ENCODE results near the gene TENM3. TPM values are rescaled to one million over a fixed set of nuclear protein-coding genes. Genes with fewer than 3 reads are reported as not detected.

Gene TENM3
- total RNA-seq, 1 donor = 14.0 TPM

DNA sequence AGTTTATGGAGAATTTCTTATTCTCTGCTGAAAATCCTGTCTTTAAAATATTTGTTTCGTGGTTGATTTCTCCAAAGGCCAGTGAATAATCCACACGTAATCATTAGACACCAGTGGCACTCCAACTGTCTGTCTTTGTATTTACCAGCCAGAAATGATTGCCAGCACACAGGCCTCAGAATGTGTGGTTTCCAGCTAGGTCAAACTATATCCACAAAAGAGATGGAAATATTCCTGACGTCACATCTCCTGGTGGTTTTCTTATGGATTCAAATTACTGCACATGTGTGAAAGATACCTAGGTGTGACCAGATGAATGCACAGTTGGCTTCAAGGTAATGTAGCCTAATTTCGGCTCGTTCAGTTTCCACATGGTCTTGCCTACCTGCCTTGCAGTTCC, 27.2 kb upstream of the TENM3 start:
- DNase-seq (ENCODE audit: low read depth) = no peak
- TF ChIP-seq, protein P1, sequence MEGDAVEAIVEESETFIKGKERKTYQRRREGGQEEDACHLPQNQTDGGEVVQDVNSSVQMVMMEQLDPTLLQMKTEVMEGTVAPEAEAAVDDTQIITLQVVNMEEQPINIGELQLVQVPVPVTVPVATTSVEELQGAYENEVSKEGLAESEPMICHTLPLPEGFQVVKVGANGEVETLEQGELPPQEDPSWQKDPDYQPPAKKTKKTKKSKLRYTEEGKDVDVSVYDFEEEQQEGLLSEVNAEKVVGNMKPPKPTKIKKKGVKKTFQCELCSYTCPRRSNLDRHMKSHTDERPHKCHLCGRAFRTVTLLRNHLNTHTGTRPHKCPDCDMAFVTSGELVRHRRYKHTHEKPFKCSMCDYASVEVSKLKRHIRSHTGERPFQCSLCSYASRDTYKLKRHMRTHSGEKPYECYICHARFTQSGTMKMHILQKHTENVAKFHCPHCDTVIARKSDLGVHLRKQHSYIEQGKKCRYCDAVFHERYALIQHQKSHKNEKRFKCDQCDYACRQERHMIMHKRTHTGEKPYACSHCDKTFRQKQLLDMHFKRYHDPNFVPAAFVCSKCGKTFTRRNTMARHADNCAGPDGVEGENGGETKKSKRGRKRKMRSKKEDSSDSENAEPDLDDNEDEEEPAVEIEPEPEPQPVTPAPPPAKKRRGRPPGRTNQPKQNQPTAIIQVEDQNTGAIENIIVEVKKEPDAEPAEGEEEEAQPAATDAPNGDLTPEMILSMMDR (IDR thresholded peaks at IDR 0.05; ENCODE audit: insufficient read depth, low read length) = no peak

DNA sequence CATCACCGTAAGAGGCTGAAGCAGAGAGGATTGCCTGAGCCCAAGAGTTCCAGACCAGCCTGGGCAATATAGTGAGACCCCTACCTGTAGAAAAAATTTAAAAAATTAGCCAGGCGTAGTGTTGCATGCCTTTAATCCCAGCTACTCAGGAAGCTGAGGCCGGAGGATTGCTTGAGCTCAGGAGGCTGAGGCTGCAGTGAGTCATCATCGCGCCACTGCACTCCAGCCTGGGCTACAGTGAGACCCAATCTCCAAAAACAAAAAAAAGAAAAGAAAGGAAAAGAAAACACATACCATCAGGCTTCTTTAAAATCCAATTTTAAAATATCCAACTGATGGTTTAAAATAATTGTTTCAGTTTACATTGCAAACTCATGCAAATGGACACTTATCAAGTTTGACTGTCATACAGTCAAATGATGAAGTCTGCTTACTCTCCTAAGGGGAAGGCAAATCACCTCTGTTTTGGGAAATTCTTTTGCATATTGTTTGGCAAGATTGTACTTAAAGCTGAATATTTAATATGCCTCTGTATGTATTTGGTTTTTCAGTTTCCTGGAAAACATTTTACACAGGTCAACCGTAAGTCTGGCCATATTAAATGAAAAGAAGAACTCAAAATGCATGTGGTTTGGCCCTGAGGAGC, 23.7 kb upstream of the TENM3 start:
- TF ChIP-seq, protein P1 (IDR thresholded peaks at IDR 0.05; ENCODE audit: insufficient read depth, low read length) = no peak
- DNase-seq (ENCODE audit: low read depth) = no peak

More for the DNA sequence above, 27.2 kb upstream of the TENM3 start:
- no peak overlapping the region for H3K4me3 ChIP-seq (ENCODE audit: low read depth, low read length)

DNA sequence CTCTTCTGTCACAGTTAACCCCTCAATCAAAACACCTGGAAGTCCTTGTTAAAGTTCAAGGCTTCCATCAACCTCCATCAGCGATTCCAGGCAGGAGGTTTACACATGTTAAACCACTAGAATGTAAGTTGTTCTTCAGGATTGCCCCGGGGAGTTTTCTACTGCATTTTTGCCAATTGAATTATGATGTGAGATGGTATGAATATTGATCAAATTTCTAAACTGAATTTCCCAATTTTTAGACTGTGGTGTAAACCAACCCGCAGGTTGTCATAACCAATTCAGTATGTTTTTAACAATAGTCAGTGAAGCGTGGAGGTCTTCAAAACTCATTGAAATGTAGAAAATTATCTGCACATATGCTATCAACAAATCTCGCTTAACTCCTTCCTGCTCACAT, 21.2 kb upstream of the TENM3 start:
- DNase-seq (ENCODE audit: low read depth) = no peak
- TF ChIP-seq, protein P1 (IDR thresholded peaks at IDR 0.05; ENCODE audit: insufficient read depth, low read length) = no peak
- H3K4me3 ChIP-seq (ENCODE audit: low read depth, low read length) = no peak overlapping the region

More for the DNA sequence above, 23.7 kb upstream of the TENM3 start:
- H3K4me3 ChIP-seq (ENCODE audit: low read depth, low read length) = no peak overlapping the region

DNA sequence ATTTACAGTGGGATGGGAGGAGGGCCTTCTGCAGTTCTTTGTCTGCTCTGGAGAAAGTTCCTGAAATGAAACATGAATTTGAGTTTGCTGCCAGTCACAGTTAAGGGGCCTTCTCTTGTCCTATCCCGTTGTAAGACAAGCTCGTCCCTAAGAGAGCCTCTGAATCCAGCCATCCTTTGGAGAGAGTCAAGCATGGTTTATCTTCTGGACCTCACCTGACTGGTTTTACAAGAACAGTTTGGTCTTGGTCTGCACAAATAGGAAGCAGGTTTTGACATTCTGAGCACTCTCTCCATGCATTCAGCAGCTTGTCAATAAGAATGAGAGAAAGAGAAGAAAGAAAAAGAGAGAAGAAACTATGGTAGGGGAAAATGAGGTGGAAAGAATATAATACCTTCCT, 20.4 kb upstream of the TENM3 start:
- no peak overlapping the region for H3K4me3 ChIP-seq (ENCODE audit: low read depth, low read length)
- DNase-seq (ENCODE audit: low read depth) = no peak
- TF ChIP-seq, protein P1 (IDR thresholded peaks at IDR 0.05; ENCODE audit: insufficient read depth, low read length) = no peak

DNA sequence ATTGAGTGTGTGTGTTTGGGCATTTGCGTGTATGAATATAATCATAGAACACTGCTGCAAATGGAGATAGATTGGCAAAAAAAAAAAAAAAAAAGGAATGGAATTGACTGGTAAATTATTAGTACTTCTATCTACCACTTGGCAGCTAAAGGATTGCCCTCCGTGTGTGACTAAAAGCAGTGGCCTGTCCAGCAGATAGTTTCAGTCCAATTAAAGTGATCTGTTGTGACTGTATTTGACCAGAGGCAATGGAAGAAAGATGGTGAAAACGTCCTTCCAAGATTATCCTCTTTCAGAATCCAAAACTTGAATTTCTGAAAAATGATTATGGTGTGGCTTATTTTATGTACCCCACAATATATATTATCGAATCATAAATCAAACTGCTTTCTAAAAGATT, 19.5 kb upstream of the TENM3 start:
- DNase-seq (ENCODE audit: low read depth) = no peak
- no peak overlapping the region for H3K4me3 ChIP-seq (ENCODE audit: low read depth, low read length)
- TF ChIP-seq, protein P1 (IDR thresholded peaks at IDR 0.05; ENCODE audit: insufficient read depth, low read length) = no peak

DNA sequence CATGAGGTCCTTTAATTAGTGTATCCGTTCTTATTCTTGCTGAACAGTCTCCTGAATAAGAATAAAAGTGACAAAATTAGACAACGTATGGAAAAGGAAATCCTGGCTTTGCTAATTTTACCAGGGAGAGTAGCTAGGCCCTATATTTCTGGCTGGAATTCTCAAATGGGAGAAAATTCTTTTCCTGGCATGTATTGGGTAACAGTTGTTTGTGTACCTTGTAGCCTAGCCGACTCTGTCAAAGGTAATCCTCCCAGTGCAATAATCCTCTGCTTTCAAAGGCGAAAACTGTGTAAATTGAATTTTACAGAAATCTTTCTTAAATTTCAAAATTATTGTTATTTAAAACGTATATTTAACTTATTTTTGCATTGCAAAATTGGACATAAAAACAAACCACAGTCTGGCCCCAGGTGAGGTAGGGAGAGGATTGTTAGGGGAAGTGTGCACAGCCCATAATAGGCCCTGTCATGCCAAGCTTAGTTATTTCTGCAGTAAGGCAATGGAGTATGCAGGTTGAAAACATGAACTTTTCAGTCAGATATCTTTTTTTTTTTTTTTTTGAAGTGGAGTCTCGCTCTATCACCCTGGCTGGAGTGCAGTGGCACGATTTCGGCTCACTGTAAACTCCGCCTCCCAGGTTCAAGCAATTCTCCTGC, 18.9 kb upstream of the TENM3 start:
- TF ChIP-seq, protein P1 (IDR thresholded peaks at IDR 0.05; ENCODE audit: insufficient read depth, low read length) = no peak
- DNase-seq (ENCODE audit: low read depth) = no peak
- H3K4me3 ChIP-seq (ENCODE audit: low read depth, low read length) = no peak overlapping the region

Data from fibroblast of the aortic adventitia (primary cell).